ENCODE results near the gene WDR47.

- TF ChIP-seq, protein P1, sequence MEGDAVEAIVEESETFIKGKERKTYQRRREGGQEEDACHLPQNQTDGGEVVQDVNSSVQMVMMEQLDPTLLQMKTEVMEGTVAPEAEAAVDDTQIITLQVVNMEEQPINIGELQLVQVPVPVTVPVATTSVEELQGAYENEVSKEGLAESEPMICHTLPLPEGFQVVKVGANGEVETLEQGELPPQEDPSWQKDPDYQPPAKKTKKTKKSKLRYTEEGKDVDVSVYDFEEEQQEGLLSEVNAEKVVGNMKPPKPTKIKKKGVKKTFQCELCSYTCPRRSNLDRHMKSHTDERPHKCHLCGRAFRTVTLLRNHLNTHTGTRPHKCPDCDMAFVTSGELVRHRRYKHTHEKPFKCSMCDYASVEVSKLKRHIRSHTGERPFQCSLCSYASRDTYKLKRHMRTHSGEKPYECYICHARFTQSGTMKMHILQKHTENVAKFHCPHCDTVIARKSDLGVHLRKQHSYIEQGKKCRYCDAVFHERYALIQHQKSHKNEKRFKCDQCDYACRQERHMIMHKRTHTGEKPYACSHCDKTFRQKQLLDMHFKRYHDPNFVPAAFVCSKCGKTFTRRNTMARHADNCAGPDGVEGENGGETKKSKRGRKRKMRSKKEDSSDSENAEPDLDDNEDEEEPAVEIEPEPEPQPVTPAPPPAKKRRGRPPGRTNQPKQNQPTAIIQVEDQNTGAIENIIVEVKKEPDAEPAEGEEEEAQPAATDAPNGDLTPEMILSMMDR (IDR thresholded peaks at IDR 0.05): no peak
- TF ChIP-seq POLR2A (IDR thresholded peaks at IDR 0.05): no peak
- no peak for TF ChIP-seq EP300 (IDR thresholded peaks at IDR 0.05)
Measured at GRCh38 chr1:109011335-109011734, 30.6 kb downstream of the WDR47 start.

All from ovary (tissue), 3 donors.